D721Med (cell line): ENCODE measurements around the gene RPS24.

Experiments
- DNase-seq: peaks from one replicate; pipeline ENCODE4 v3.0.0; 2011; ENCODE audit warnings: low spot score; ENCODE audit not compliant: insufficient read length
- FAIRE-seq: peaks from 2 replicates; lab custom pipeline; 2011; peaks lifted over from hg19 to GRCh38; lab: Jason Lieb, UNC
- TF ChIP-seq, protein P1 (sequence below): IDR thresholded peaks from 2 replicates; pipeline ENCODE4 v1.5.1; 2012; ENCODE audit warnings: mild to moderate bottlenecking, control low read depth; ENCODE audit not compliant: insufficient read depth; ENCODE audit errors: missing control alignments

Gene RPS24

GRCh38 chr10:78042752-78043104 lies 9.1 kb downstream of the RPS24 start:
- DNase-seq (no peak), FAIRE-seq (no peak)
- TF ChIP-seq, protein P1, sequence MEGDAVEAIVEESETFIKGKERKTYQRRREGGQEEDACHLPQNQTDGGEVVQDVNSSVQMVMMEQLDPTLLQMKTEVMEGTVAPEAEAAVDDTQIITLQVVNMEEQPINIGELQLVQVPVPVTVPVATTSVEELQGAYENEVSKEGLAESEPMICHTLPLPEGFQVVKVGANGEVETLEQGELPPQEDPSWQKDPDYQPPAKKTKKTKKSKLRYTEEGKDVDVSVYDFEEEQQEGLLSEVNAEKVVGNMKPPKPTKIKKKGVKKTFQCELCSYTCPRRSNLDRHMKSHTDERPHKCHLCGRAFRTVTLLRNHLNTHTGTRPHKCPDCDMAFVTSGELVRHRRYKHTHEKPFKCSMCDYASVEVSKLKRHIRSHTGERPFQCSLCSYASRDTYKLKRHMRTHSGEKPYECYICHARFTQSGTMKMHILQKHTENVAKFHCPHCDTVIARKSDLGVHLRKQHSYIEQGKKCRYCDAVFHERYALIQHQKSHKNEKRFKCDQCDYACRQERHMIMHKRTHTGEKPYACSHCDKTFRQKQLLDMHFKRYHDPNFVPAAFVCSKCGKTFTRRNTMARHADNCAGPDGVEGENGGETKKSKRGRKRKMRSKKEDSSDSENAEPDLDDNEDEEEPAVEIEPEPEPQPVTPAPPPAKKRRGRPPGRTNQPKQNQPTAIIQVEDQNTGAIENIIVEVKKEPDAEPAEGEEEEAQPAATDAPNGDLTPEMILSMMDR = no peak

GRCh38 chr10:78044179-78044578 lies 10.5 kb downstream of the RPS24 start:
- no peak for FAIRE-seq
- DNase-seq = no peak
- TF ChIP-seq, protein P1 = no peak

- TF ChIP-seq, protein P1 = no peak
- no peak for DNase-seq
- no peak for FAIRE-seq
Measured at GRCh38 chr10:78044699-78045098, 11.0 kb downstream of the RPS24 start.

GRCh38 chr10:78045237-78045636 lies 11.6 kb downstream of the RPS24 start:
- TF ChIP-seq, protein P1 = no peak
- FAIRE-seq (no peak), DNase-seq (no peak)

- DNase-seq (no peak), FAIRE-seq (no peak)
- TF ChIP-seq, protein P1 = no peak
Measured at GRCh38 chr10:78045856-78046255, 12.2 kb downstream of the RPS24 start.

- FAIRE-seq (no peak), DNase-seq (no peak)
- TF ChIP-seq, protein P1 = no peak
Measured at GRCh38 chr10:78046711-78047269, 13.1 kb downstream of the RPS24 start.

- no peak for FAIRE-seq
- TF ChIP-seq, protein P1 = peak; percentile 97
- peak; percentile 62 for DNase-seq
Measured at GRCh38 chr10:78047314-78047891, 13.7 kb downstream of the RPS24 start.
